ENCODE results near the gene CDCA8.
"Not testable (repeated sequence)": the region's sequence is repeated elsewhere in the genome, so short reads cannot be mapped to it uniquely, and the experiment has no call there.

The CDCA8 gene

DNA sequence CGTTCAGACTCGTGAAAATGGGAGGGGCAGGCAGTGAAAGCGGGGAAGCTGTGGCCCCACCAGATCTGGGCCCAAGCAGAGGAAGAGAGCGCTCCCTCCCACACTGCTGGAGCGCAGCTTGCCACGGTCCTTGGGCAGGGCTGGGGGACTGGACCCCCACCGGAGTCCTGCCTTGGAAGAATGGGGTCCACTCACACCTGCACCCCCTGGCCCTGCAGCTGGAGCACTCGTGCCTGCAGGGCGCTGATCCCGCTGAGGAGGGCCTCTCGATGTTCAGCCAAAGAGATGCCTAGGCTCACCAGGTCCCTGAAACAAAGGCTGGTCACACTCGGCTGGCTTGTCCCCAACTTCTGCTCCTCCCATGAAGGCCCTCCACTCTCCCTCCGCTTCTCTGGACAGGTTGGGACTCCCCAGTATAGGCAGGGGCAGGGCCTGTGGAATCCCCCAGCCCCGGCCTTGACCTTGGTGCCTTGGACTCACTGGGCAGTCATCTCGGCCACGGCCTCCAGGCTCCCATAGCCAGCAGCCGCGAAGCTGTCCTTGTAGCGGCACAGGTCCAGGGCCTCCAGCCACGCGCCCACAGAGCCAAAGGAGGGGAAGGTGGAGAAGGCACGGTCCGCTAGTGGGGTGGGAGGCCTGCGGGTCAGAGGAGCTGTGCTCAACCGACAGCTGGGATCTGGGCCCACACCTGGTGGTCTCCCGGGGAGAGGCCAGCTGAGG is 26.0 kb downstream of the CDCA8 start:
- no peak for DNase-seq (ENCODE audit: low spot score)

DNA sequence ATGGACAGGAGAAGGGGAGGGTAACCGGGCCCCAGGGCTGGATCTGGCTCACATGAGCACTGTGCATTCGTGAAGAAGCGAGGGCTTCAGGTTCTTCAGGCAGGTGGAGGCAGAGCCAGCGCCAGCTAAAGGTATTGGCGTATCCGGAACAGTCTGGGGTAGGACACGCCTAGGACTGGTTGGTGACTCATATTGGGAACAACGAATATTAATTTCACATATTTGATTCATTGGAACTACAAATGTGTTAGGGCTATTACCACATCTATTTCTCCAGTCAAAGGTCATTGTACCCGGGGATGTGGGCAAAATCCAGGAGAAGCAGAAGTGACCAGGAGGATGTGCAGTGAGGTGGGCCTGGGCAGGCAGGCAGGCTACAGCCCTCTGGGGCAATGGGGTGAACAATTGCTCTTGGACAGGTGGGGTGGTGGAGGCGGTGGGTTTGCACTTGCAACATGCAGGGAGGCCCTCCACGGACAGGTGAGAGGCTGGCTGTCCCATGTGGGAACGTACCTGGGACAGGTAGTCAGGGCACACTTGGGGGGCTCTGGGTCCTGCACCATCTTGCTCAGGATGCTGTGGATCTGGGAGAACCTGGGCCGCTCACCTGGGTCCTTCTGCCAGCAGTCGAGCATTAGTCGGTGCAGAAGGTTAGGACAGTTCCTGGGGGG is 26.7 kb downstream of the CDCA8 start:
- DNase-seq (ENCODE audit: low spot score) = no peak

GRCh38 chr1:37719572-37720195 is 27.4 kb downstream of the CDCA8 start:
- DNase-seq (ENCODE audit: low spot score) = no peak

GRCh38 chr1:37720231-37721130 is 28.2 kb downstream of the CDCA8 start:
- no peak for DNase-seq (ENCODE audit: low spot score)

GRCh38 chr1:37721565-37721964 is 29.2 kb downstream of the CDCA8 start:
- DNase-seq (ENCODE audit: low spot score) = no peak

DNA sequence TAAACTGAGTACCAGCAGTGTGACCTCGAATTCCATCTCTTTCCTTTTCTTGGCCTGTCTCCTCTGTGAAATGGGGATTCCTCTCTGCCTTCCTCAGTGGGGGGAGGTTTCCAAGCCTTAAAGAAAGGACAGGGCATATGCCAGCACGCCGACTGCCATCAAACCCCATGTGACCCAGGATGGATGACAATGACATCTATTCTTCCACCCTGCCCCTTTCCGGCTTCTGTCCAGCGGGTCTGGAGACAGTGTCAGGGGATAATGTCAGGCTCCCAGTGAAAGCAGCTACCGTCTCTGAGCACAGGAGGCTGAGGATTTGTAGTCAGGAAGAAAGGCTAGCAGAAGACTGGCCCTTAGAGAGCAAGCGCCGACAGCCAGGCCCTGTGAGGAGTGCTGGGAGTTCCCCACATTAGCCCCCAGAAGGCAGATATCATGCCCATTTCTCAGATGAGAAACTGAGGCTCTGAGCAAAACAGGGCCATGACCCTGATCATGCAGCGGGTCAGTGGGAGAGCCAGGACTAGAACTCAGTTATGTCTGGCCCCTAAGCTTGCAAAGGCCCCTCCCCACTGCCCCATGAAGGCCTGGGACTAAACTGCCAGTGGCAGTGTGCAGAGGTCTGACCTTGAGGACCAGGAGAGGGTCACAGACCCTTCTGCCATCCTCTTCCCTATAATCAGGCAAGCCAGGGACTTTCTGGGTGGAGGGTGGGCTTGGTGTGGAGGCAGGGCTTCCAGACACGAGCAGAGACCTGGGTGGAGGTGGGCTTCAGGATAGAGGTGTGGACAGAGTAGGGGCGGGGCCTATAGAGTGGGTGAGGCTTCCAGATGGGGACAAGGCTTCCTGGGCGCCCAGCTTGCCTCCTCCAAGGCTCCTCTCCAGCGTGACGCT is 30.1 kb downstream of the CDCA8 start:
- DNase-seq (ENCODE audit: low spot score) = no peak

- DNase-seq (ENCODE audit: low spot score) = no peak
These were observed 30.7 kb downstream of the CDCA8 start for GRCh38 chr1:37723072-37723389.

DNA sequence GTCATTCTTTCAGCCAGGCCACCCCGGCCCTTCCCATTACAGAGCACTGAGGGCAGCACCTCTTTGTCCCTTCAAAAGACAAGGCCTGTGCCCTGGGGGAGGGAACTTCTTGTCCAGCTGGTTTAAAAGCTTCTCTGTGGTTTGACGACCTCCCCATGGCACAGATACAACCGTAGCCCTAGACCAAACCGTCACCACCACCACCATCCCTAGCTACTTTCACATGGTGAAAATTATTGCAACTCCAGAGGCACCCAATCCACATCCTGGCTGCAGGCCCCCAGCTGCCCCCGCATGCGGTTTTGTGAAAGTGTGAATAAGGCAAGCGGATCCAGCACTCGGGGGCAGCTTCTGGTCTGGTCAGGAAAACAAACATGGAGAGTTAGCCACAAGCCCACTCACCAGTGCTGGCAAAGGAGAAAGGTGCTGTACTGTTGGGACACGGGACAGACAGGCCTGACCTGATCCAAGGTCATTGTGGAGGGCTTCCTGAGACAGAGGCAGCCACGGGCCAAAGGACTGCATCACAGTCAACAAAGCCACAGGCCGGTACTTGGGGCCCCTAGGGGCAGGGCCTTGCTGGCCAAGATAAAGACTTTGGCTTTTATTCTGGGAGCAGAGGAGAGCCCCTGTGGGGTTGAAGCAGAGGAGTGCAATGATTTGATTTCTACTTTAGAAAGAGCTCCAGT is 31.2 kb downstream of the CDCA8 start:
- DNase-seq (ENCODE audit: low spot score) = peak; percentile 32

- DNase-seq (ENCODE audit: low spot score) = no peak
These were observed 32.3 kb downstream of the CDCA8 start for GRCh38 chr1:37724575-37724974.

GRCh38 chr1:37725851-37726613 is 33.7 kb downstream of the CDCA8 start:
- DNase-seq (ENCODE audit: low spot score) = no peak

- DNase-seq (ENCODE audit: low spot score) = no peak
These were observed 34.7 kb downstream of the CDCA8 start for GRCh38 chr1:37726751-37727585.

- DNase-seq (ENCODE audit: low spot score) = no peak
These were observed 36.1 kb downstream of the CDCA8 start for GRCh38 chr1:37728416-37728815.

DNA sequence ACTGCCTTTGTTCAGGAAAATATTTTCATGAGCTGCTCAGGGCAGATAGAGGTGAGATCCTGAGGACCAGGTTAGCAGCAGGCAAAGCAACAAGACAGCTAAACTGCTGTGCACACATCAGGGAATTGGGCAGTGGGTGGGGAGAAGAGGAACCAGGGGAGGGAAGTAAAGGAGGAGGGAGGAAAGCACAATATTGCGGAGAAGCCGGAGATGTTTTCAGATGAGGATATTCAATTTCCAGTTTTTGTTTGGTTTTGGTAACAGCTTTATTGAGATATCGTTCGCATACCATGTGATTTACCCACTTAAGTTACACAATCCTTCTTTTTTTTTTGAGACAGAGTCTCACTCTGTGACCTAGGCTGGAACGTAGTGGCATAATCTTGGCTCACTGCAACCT is 38.1 kb downstream of the CDCA8 start:
- DNase-seq (ENCODE audit: low spot score) = no peak

GRCh38 chr1:37731312-37732019 is 39.1 kb downstream of the CDCA8 start:
- no peak for DNase-seq (ENCODE audit: low spot score)

GRCh38 chr1:37732111-37732780 is 39.9 kb downstream of the CDCA8 start:
- peak; percentile 60 for DNase-seq (ENCODE audit: low spot score)

GRCh38 chr1:37734629-37735591 is 42.6 kb downstream of the CDCA8 start:
- no peak for DNase-seq (ENCODE audit: low spot score)

DNA sequence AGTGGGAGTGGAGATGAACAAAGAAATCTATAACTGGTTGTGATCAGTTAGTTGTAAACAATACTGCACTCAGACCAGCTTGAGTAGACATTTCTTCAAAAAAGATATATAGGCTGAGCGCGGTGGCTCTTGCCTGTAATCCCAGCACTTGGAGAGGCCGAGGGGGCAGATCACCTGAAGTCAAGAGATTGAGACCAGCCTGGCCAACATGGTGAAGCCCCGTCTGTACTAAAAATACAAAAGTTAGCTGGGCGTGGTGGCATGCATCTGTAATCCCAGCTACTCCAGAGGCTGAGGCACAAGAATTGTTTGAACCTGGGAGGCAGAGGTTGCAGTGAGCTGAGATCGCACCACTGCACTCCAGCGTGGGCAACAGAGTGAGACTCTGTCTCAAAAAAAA is 45.7 kb downstream of the CDCA8 start:
- not testable (repeated sequence) for DNase-seq (ENCODE audit: low spot score)
